ENCODE data around the gene DUSP8.
"Not testable (repeated sequence)": the region's sequence is repeated elsewhere in the genome, so short reads cannot be mapped to it uniquely, and the experiment has no call there.

The DUSP8 gene

GRCh38 chr11:1514336-1515061 lies 57.6 kb downstream of the DUSP8 start:
- ATAC-seq, result no peak
- TF ChIP-seq POU6F1 (CRISPR knock-in tag; IDR thresholded peaks at IDR 0.05; ENCODE audit: borderline replicate concordance, low read depth) (no peak), PATZ1 (CRISPR knock-in tag; IDR thresholded peaks at IDR 0.05; ENCODE audit: borderline replicate concordance) (no peak), ZNF565 (CRISPR knock-in tag; conservative IDR thresholded peaks at IDR 0.05; ENCODE audit: low read depth) (no peak), CREB5 (CRISPR knock-in tag; IDR thresholded peaks at IDR 0.05; ENCODE audit: low read depth) (no peak), ISL1 (CRISPR knock-in tag; IDR thresholded peaks at IDR 0.05) (no peak)

- ATAC-seq, result no peak
- TF ChIP-seq CREB5 (CRISPR knock-in tag; IDR thresholded peaks at IDR 0.05; ENCODE audit: low read depth) (no peak), ISL1 (CRISPR knock-in tag; IDR thresholded peaks at IDR 0.05) (no peak), ZC3H10 (CRISPR knock-in tag; IDR thresholded peaks at IDR 0.05) (no peak), ZNF565 (CRISPR knock-in tag; conservative IDR thresholded peaks at IDR 0.05; ENCODE audit: low read depth) (no peak), POU6F1 (CRISPR knock-in tag; IDR thresholded peaks at IDR 0.05; ENCODE audit: borderline replicate concordance, low read depth) (no peak), TOX (CRISPR knock-in tag; IDR thresholded peaks at IDR 0.05; ENCODE audit: borderline replicate concordance) (no peak), GLIS3 (CRISPR knock-in tag; IDR thresholded peaks at IDR 0.05) (no peak), RARB (CRISPR knock-in tag; IDR thresholded peaks at IDR 0.05) (no peak), TSHZ2 (CRISPR knock-in tag; IDR thresholded peaks at IDR 0.05) (no peak), PATZ1 (CRISPR knock-in tag; IDR thresholded peaks at IDR 0.05; ENCODE audit: borderline replicate concordance) (no peak), CSDC2 (CRISPR knock-in tag; IDR thresholded peaks at IDR 0.05) (no peak), ARNTL (CRISPR knock-in tag; IDR thresholded peaks at IDR 0.05; ENCODE audit: borderline replicate concordance, low read depth) (no peak), ESRRG (CRISPR knock-in tag; IDR thresholded peaks at IDR 0.05) (no peak), BACH2 (CRISPR knock-in tag; IDR thresholded peaks at IDR 0.05; ENCODE audit: borderline replicate concordance) (no peak), CSRNP3 (CRISPR knock-in tag; IDR thresholded peaks at IDR 0.05) (no peak), ZFP3 (CRISPR knock-in tag; IDR thresholded peaks at IDR 0.05) (no peak), SNAI2 (CRISPR knock-in tag; IDR thresholded peaks at IDR 0.05) (no peak), ZNF70 (CRISPR knock-in tag; IDR thresholded peaks at IDR 0.05) (no peak), PPARA (CRISPR knock-in tag; IDR thresholded peaks at IDR 0.05; ENCODE audit: borderline replicate concordance) (no peak), ZFP30 (CRISPR knock-in tag; IDR thresholded peaks at IDR 0.05) (no peak)
Observed at GRCh38 chr11:1513326-1514296, 58.5 kb downstream of the DUSP8 start.

GRCh38 chr11:1512531-1513258 lies 59.4 kb downstream of the DUSP8 start:
- ATAC-seq, result not testable (repeated sequence)

Data from SK-N-SH treated with all-trans-retinoic acid at 6 μM for 48 hours (cell line).